Cardiac fibroblast (primary cell): ENCODE results near the gene ARHGAP24.

ENCODE experiments used
- DNase-seq, 2 donors: peaks; one replicate each; pipeline versions ENCODE4 v3.0.0 to v3.0.0-alpha.2; 2010; ENCODE audit warnings: low read depth in 2 of 2
- H3K4me3 ChIP-seq, 2 donors: replicated peaks in 1 of 2; 1 replicate in 1 of 2; 2 replicates in 1 of 2; pipeline ENCODE4 v1.5.1; 2011; ENCODE audit warnings: low read depth in 2 of 2, low read length in 2 of 2, mild to moderate bottlenecking in 2 of 2, moderate library complexity in 1 of 2
- TF ChIP-seq, protein P1 (sequence below): IDR thresholded peaks from one replicate; pipeline ENCODE4 v1.5.1; 2011; ENCODE audit warnings: low read depth, mild to moderate bottlenecking, low read length, inconsistent platforms

Gene ARHGAP24

DNA sequence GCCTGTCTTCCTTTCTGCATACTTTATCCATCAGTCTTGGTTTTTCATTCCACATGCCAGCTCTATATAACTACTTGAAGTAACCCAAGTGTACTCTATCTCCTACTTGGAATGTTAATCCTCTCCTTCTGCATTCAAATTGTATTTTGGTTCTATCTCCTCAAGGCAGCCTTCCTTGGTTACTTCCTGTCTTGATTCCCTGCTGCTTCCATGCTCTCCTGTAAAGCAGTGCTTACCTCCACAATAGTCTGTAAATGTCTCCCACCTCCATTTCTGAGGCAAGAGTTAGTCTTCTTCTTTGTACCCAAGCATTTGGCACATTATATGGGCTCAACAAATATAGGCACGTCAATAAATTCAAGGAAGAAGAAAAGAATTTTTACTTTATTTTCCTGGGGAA lies 298.4 kb downstream of the ARHGAP24 start:
- H3K4me3 ChIP-seq = no peak overlapping the region
- TF ChIP-seq, protein P1, sequence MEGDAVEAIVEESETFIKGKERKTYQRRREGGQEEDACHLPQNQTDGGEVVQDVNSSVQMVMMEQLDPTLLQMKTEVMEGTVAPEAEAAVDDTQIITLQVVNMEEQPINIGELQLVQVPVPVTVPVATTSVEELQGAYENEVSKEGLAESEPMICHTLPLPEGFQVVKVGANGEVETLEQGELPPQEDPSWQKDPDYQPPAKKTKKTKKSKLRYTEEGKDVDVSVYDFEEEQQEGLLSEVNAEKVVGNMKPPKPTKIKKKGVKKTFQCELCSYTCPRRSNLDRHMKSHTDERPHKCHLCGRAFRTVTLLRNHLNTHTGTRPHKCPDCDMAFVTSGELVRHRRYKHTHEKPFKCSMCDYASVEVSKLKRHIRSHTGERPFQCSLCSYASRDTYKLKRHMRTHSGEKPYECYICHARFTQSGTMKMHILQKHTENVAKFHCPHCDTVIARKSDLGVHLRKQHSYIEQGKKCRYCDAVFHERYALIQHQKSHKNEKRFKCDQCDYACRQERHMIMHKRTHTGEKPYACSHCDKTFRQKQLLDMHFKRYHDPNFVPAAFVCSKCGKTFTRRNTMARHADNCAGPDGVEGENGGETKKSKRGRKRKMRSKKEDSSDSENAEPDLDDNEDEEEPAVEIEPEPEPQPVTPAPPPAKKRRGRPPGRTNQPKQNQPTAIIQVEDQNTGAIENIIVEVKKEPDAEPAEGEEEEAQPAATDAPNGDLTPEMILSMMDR = no peak
- DNase-seq = no peak

DNA sequence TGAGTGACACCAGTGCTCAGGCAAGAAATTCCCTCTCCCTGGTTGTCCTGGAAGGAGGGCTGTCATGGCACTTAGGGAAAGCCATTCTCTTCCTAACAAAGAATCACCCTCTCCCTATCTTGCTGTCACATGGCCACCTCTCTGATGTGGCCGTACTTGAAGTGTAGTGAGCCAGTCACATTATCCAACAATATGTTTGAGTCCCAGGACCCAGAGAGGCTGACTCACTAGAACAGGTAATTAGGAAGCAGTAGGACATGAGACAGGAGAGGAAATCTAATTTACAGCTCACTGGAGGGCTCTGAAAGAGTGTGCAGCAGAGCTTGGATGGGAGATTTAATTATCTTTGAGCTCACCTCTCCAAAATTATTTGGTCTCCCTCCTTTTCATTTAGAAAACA lies 299.1 kb downstream of the ARHGAP24 start:
- no peak for DNase-seq
- H3K4me3 ChIP-seq = no peak overlapping the region
- TF ChIP-seq, protein P1 = no peak

DNA sequence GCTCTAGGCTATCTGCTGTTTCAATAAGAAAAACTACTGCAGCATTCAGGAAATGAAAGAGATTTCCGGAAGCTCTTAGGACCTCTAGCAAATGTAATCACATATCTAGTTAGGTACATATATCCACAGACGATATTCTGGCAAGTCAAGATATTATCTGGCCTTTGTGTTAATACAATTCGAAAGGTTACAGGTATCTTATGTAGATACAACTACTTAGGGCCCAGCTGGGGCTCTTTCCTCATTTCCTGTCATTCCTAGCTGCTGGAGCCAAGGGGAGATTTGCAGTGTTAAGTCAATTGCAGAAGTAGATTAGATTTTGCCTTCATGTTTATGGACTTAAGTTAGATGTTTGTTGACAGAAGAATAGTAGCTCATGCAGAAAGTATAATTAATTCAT lies 299.5 kb downstream of the ARHGAP24 start:
- no peak for DNase-seq
- TF ChIP-seq, protein P1 = no peak
- no peak overlapping the region for H3K4me3 ChIP-seq

DNA sequence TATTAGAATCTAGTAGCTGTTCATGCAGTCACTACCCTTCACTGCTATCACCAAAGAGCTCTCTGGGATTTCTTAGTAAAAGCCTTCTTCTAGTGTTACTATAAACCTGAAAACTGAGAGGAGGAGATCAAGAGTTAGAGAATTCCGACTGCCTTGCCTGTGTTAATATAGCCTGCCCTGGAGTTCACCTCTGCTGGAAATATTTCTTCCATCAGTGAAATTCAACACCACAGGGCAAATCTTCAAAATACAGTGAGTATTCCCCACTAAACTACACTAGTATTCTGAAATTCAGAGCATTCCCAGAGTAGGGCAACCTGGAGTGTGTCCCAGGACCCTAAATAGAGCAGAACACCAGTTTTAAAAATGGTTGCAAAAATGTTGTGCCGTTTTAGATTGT lies 301.1 kb downstream of the ARHGAP24 start:
- TF ChIP-seq, protein P1 = no peak
- DNase-seq = no peak

DNA sequence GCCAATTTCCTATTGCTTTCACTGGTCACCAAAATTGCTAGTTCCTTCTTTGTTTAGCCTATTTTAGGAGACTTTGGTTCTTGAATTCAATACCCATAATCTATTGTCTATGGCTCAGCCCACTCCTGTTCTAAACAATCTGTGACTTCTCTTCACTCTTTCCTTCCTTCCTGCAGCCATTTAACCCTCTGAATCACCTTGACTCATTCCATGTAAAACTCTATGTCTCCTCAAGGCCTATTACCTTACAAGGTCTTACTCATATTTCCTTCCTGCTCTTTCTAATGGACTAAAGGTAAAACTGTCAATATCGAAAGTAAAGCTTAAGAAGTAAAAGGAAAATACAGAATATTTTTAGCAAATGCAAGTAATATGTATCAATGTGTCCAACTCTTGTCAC lies 301.6 kb downstream of the ARHGAP24 start:
- peak in 1 of 2 donors; percentile 82 for DNase-seq
- TF ChIP-seq, protein P1 = no peak
- H3K4me3 ChIP-seq = no peak overlapping the region

More for the DNA sequence above, 301.1 kb downstream of the ARHGAP24 start:
- no peak overlapping the region for H3K4me3 ChIP-seq

DNA sequence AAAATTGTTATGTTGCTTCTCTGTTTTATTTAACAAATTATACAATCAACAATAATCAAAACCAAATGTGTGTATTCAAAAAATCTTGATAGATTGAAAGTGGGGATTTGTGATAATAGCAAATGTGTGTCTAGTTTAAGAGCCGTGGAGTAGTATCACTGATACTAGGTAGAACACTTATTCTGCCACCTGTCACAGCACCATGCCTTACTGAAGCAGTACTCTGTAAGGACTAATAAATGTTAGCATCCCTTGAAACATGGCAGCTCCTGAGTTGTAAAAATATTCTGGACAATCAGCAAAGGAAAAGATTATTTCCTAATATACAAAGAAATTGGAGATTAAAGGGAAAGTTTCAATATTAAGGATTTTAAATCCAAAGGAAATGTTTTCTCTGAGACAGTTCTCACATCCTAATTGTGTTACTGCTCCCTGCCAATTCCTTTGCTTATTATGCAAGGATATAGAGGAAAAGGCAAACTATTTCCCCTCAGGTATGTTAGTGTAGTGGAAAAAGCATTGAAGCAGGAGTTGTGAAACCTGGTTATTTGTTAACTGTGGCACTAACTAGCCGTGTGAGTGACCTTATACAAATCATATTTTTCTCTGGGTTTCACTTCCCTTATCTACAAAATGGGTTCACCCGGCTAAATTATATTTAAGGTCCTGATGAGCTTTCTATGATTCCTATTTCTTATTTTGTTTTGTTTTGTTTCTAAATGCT lies 303.1 kb downstream of the ARHGAP24 start:
- peak in 1 of 2 donors; percentile 52 for DNase-seq
- peak overlapping the region; percentile 39 to 61 for H3K4me3 ChIP-seq
- TF ChIP-seq, protein P1 = no peak

DNA sequence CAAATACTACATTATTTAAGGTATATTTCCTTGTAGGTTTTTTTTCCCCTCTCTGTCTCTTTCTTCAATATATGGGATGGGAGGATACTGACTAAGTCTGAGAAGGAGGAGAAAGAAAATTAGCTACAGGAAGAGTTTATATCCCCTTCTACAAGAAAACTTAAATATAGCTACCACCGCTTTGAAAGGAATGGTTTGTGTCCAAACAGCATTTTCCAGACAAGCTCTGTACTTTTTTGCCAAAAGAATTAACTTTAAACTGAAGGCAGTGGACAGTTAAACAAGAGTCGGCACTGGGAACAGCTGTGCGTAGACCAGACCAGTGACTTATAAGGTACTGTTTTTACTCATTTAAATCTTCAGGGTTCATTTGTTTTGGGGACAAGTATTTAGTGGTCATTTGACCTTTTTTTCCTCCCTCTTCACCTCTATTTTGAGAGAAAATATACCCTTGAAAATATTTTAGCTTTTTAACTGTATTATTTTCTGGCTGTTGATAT lies 303.7 kb downstream of the ARHGAP24 start:
- H3K4me3 ChIP-seq = peak overlapping the region; percentile 39 to 61
- TF ChIP-seq, protein P1 = no peak
- DNase-seq = peak; percentile 54 to 74
